MM.1S (cell line): ENCODE data around the gene CD19.

Source experiments
- EZH2 ChIP-seq: fragments of 300-600 bp; sonication (generic); optimal IDR thresholded peaks from 2 replicates; pipeline ENCODE3; 2017; ENCODE audit warnings: low read depth, mild to moderate bottlenecking, antibody characterized with exemption, low read length, mixed read lengths
- EZH2phosphoT487 ChIP-seq: fragments of 300-600 bp; sonication (generic); IDR thresholded peaks from 2 replicates; pipeline ENCODE4 v1.6.1; 2018; ENCODE audit warnings: antibody characterized with exemption, low read length
- TF ChIP-seq, protein P1 (sequence below): fragments of 300-600 bp; sonication (generic); IDR thresholded peaks from 2 replicates; pipeline ENCODE4 v1.5.1; 2016; ENCODE audit warnings: antibody characterized with exemption, low read length, mixed read lengths

GRCh38 chr16:28935346-28935745 lies 3.6 kb downstream of the CD19 start:
- TF ChIP-seq, protein P1, sequence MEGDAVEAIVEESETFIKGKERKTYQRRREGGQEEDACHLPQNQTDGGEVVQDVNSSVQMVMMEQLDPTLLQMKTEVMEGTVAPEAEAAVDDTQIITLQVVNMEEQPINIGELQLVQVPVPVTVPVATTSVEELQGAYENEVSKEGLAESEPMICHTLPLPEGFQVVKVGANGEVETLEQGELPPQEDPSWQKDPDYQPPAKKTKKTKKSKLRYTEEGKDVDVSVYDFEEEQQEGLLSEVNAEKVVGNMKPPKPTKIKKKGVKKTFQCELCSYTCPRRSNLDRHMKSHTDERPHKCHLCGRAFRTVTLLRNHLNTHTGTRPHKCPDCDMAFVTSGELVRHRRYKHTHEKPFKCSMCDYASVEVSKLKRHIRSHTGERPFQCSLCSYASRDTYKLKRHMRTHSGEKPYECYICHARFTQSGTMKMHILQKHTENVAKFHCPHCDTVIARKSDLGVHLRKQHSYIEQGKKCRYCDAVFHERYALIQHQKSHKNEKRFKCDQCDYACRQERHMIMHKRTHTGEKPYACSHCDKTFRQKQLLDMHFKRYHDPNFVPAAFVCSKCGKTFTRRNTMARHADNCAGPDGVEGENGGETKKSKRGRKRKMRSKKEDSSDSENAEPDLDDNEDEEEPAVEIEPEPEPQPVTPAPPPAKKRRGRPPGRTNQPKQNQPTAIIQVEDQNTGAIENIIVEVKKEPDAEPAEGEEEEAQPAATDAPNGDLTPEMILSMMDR, result no peak
- TF ChIP-seq EZH2phosphoT487, result no peak
- TF ChIP-seq EZH2, result no peak
